Occipital lobe (tissue), 2 donors: Measurements from ENCODE around the gene HAX1. TPM values are rescaled to one million over a fixed set of nuclear protein-coding genes. Genes with fewer than 3 reads are reported as not detected.
A peak's percentile ranks its signal among the peaks of the same experiment; 100 is the strongest.
"Not testable (repeated sequence)": the region's sequence is repeated elsewhere in the genome, so short reads cannot be mapped to it uniquely, and the experiment has no call there.

Experiments
- DNase-seq: peaks from one replicate; lab custom pipeline; 2025; lab: John Stamatoyannopoulos, UW
- total RNA-seq: library from RNA; depleted of rRNA; stranded (reverse); fragments of >200 nt; gene quantifications from one replicate; pipeline ENCODE4 v1.2.3, GENCODE V29; 2014

HAX1 gene
- 57.7 TPM for total RNA-seq

DNA sequence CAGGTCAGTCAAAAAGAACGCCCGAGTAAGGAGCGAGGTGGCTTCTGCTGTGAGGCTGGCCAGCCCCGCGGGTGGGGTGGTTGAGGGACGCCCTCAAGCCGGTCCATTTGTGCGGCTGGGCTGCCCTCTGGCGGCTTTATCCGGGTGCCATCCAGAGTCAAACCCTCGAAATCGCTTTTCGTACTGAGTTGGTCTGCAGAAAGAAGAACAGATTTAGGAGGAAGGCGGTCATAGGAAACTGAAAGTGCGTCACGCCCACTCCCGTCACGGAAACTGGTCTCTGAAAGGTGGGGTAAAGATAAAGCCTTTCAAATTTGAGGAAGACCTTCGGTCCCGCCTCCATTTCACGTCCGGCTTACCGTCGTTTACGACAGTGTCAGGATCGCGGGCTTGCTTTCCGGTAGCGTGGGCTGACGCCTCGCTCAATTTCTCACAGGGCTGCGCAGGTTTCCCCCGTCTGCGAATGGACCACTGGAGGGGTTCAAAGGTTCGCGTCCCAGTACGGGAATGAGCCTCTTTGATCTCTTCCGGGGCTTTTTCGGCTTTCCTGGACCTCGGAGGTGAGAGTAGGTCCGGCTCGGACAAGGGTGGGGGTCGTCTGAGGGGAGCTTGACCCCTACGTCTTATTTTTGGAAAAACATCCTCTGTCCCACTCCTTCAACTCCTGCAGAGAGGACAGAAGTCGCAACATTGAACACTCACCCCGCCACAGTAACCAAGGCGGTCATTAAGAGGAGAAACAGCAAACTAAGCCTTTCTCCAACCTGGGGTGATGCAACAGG lies at the start of gene HAX1:
Gene HAX1 (plus strand): TSS at position 413 of the 782 bp plus-strand sequence. CDS start 95 bp downstream, at position 508.
- peak; percentile 88 for DNase-seq

- no peak for DNase-seq
Observed at GRCh38 chr1:154222918-154223317, 49.5 kb upstream of the HAX1 start.

DNA sequence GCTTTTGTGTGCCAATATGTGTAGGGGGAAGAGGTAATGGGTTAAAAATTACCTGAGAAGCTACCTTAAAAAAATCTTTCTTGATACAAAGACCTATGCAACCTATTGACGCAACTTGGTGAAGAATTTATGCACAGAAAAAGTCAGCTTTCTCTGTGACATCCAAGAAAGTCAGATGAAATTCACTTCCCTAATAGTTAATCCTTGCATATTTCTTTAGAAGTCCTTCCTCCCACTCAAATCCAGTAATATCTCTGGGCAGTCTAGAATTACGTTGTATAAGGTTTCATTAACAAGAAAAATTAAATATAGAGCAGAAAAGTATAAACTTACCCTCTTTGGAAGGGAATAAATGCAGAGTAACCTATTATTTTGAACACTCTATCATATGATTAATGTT lies 48.8 kb upstream of the HAX1 start:
- DNase-seq = no peak

DNA sequence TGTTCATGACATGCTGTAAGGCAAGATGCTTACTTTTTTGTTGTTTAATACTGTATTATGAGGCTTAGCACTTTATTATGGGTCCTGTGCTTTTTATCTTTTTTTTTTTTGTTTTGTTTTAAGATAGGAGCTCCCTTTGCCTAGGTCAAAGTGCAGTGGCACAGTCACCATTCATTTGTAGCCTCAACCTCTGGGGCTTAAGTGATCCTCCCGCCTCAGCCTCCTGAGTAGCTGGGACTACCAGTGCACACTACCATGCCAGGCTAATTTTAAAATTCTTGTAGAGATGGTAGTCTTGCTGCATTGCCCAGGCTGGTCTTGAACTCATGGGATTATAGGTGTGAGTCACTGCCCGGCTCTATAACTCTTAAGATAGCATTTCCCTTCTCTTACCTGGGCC lies 47.1 kb upstream of the HAX1 start:
- no peak for DNase-seq

GRCh38 chr1:154231112-154231511 lies 41.3 kb upstream of the HAX1 start:
- not testable (repeated sequence) for DNase-seq

- DNase-seq = not testable (repeated sequence)
Observed at GRCh38 chr1:154233127-154233526, 39.3 kb upstream of the HAX1 start.

- DNase-seq = no peak
Observed at GRCh38 chr1:154236855-154237254, 35.6 kb upstream of the HAX1 start.

DNA sequence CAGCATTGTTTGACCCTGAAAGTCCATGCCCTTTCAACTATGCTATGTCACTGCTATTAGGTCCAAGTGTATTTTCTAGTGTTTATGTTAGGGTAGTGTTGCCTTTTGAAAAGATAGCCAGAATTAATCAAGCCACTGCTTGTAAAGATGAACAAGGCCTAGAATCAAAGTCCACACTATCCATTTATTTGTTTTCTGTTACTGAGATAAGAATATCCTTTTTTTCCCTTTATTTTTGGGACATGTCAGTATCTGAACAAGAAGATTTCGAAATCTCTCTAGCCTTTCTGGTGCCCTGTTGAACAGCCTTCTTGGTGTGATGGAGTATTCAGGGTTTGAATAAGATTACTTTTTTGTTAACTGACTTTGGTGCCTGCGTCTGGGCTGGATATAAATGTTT lies 35.0 kb upstream of the HAX1 start:
- DNase-seq = no peak

- DNase-seq = no peak
Observed at GRCh38 chr1:154237880-154238506, 34.4 kb upstream of the HAX1 start.

DNA sequence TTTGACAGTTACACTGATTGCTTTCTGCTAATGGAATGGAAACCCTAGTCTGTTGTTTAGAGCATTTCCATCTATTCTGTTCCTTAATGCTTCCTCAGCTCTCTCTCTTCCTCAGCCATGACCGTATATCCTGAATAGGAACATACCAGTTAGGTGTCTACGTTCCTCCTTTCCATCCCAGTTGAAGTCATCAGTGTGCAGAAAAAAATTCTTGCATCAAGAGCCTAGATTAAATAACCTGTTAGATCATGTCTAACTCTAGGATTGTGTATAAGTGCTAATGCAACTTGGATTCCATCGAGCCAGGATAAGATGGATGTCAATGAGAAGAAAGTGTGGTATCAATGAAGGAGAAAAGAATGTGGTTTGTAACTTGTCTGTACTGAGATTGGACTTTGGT lies 32.9 kb upstream of the HAX1 start:
- no peak for DNase-seq

DNA sequence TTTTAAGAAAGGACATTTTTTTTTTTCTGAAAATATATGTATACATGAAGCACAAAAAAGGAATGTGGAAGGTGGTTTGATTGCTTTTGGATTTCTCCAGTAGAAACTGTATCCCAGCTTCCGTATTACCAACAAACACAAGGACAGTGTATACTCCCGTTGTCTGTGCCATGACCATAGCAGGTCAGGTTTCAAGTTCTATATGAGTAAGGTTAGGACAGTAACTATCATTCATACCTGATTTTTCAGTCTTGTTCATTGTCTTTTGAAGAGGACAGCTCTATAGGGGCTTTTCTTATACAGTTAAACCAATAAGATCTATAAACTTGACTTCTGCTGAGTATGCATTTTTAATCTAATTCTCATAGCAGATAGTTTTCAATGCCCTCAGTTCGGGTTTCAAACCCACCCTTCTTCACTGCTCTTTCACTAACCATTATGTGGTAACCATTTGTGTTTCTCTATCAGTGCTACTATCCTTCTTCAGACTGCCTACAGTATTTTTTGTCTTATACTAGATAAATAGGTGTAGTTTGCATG lies 32.1 kb upstream of the HAX1 start:
- DNase-seq = no peak

GRCh38 chr1:154241703-154242351 lies 30.6 kb upstream of the HAX1 start:
- no peak for DNase-seq

DNA sequence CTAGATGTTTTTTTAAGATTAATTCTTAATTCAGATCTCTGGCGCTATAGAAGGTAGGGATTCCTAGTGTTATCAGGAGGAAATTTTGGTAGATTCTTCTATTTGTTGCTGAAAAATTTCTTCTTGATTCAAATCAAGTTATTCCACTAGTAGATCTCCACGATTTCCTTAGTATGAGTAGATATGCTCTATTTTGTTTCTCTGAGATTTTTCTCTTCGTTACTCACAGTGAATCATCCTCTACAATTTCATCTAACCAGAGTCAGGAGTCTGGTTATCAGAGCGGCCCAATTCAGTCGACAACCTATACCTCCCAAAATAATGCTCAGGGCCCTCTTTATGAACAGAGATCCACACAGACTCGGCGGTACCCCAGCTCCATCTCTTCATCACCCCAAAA lies 18.8 kb upstream of the HAX1 start:
- DNase-seq = no peak

DNA sequence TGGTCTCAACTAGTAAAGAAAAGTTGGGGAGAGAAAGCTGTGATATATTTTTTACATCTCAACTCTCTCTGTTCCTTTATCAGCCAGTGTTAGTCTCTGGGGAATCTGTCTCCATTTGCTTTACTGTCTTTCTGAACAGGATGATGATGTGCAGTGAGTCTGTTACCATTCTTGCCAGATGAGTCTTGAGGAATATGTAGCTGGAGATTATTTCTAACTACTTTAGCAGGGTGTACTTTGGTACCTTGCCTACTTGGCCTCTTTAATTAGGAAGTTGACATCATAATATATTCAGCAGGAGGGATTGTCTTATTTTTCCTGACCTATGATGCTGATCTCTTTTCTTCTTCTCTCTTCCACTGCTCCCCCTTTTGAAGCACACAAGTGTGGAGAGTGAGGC lies 15.7 kb upstream of the HAX1 start:
- DNase-seq = no peak

DNA sequence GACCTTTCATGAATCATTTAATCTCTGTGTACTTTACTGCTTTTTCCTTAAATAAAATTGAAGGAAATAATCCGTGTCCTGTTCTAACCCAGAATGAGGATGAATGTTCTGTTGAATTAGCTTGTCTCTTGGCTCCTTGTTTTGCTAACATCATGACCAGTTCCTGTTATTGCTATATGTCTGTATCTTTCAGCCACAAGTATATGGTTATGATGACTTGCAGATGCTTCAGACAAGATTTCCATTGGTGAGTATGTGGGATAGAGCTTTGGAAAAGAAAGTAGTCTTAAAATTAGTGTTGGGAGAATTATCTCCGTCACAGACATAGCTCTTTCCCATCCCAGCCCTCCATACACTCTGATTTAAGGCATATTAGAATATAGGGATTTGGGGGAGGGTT lies 13.6 kb upstream of the HAX1 start:
- DNase-seq = no peak

DNA sequence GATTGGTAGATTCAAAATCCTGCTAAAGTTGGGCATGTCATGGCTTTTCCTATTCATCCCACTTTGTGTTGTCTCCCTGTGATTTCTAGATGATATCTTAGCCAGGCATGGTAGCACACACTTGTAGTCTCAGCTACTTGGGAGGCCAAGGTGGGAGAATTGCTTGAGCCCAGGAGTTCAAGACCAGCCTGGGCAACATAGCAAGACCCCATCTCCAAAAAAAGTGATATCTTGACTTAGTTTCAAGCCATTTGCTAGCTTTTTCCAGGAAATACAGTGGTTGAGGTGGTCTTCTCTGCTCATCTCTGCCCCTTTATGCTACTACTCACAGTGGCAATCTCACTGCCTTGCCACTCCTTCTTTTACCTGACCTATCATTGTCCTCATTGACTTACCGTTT lies 12.3 kb upstream of the HAX1 start:
- DNase-seq = no peak

DNA sequence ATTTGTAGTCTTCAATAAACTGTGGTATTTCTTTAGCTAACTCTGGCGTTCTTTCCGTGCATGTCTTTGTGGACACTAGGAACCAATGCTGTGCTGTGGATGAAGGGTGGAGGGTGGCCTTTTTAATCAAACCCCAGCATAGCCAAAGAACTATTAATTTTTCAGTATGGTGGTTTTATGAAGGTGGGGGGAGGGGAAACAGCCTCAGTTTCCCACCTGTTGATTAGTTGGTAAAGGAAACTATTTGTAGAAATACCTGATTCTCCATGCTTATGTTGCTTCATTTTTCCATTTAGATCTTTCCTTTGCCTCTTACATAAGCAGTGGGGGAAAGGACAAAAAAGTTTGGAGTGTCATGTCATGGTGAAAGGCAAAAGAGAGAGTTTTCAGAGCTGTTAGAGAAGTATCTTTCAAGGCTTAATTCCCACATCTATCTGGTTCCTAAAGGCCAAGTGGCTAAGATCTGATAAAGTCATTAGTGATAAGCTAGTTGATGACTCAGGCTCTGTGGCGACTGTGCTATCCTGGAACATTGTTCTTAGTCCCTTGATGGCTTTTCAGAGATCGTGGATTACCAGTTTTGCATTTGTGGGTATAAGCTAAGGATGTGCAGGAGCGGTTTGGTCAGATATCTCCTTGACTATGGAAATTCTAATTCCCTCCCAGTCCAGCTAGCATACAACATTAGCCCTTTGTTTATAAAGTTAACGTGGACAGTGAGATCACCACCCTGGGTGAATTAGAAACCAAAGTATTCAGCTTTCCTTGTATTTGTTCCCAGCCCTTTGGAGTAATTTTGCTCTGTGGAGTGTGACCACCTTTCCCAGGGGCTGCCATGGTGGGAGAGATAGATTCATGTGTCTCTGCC lies 8.7 kb upstream of the HAX1 start:
- no peak for DNase-seq

GRCh38 chr1:154264454-154264853 lies 8.0 kb upstream of the HAX1 start:
- DNase-seq = no peak

- DNase-seq = no peak
Observed at GRCh38 chr1:154265586-154265985, 6.8 kb upstream of the HAX1 start.

DNA sequence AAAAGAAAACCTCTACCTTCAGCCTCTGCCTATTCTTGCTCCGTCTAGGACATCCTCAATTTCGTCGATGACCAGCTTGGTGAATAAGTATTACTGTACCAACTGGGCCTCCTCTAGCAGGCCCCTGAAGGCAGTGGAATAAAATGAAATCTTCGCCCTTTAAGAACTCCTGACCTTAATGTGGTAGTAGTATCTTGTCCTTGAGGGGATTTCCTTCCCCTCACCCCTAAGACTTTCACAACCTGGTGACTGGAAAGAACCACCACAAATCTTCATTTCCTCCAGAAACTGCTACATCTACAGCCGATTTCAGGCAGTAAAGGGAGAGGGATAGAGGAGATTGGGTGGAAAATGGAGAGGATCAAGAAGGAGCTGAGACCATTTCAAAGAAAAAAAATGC lies 1.6 kb upstream of the HAX1 start:
- no peak for DNase-seq

DNA sequence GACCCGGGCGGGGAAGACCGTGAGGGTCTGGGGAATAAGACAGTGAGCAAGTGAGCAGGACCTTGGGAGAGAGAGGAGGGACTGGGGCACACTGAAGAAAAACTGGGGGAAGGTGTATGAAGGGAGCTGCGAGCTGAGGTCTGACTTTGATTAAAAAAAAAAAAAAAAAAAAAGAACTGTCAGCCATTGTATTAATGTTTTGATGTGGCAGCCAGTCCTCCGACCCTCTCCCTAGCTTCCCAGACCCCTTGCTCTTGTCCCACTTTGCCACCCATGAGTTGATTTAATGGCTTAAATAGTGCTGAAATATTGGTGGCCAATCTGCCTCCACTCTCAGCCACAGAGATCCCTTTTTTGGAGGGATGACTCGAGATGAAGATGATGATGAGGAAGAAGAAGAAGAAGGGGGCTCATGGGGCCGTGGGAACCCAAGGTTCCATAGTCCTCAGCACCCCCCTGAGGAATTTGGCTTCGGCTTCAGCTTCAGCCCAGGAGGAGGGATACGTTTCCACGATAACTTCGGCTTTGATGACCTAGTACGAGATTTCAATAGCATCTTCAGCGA lies 652 bp downstream of the HAX1 start:
- no peak for DNase-seq
